H9 (cell line): Measurements from ENCODE around the gene STOX2. TPM values are rescaled to one million over a fixed set of nuclear protein-coding genes. Genes with fewer than 3 reads are reported as not detected.

Experiments
- DNase-seq: peaks from one replicate; pipeline ENCODE4 v3.0.0-alpha.2; 2017
- H2AFZ ChIP-seq: one replicate; pipeline ENCODE4 v1.6.1; 2013; ENCODE audit warnings: mild to moderate bottlenecking, low read length, control low read depth, moderate library complexity
- H2AK5ac ChIP-seq: 2 replicates; pipeline ENCODE4 v1.6.1; 2013; ENCODE audit warnings: low read length, control low read depth, mixed read lengths; ENCODE audit not compliant: insufficient read length
- H2BK120ac ChIP-seq: one replicate; pipeline ENCODE4 v1.6.1; 2013; ENCODE audit warnings: low read depth, mild to moderate bottlenecking, low read length, control low read depth, inconsistent platforms; ENCODE audit not compliant: poor library complexity, severe bottlenecking
- H2BK12ac ChIP-seq: 2 replicates; pipeline ENCODE4 v1.6.1; 2013; ENCODE audit warnings: low read length, control low read depth, mixed read lengths, low read depth; ENCODE audit not compliant: insufficient read length
- H2BK15ac ChIP-seq: 2 replicates; pipeline ENCODE4 v1.6.1; 2013; ENCODE audit warnings: low read depth, low read length, control low read depth
- H2BK20ac ChIP-seq: one replicate; pipeline ENCODE4 v1.6.1; 2013; ENCODE audit warnings: low read depth, mild to moderate bottlenecking, low read length, control low read depth, inconsistent platforms; ENCODE audit not compliant: poor library complexity, severe bottlenecking
- H2BK5ac ChIP-seq: 2 replicates; pipeline ENCODE4 v1.6.1; 2013; ENCODE audit warnings: low read length, control low read depth, mixed read lengths; ENCODE audit not compliant: insufficient read length
- H3K14ac ChIP-seq: 2 replicates; pipeline ENCODE4 v1.6.1; 2013; ENCODE audit warnings: low read length, control low read depth; ENCODE audit not compliant: insufficient read depth
- H3K18ac ChIP-seq: 2 replicates; pipeline ENCODE4 v1.6.1; 2013; ENCODE audit warnings: low read depth, mild to moderate bottlenecking, mixed read lengths, low read length, control low read depth; ENCODE audit not compliant: insufficient read length
- H3K23ac ChIP-seq: 2 replicates; pipeline ENCODE4 v1.6.1; 2013; ENCODE audit warnings: low read length, control low read depth, mixed read lengths, low read depth; ENCODE audit not compliant: insufficient read length
- H3K23me2 ChIP-seq: 2 replicates; pipeline ENCODE4 v1.6.1; 2013; ENCODE audit warnings: low read depth, mild to moderate bottlenecking, mixed read lengths, low read length, control low read depth; ENCODE audit not compliant: insufficient read length, poor library complexity, severe bottlenecking
- H3K27ac ChIP-seq: 2 replicates; pipeline ENCODE4 v1.5.1; 2013; ENCODE audit warnings: low read length, control low read depth, mixed read lengths, low read depth; ENCODE audit not compliant: insufficient read length
- H3K27me3 ChIP-seq: 2 replicates; pipeline ENCODE4 v1.6.1; 2013; ENCODE audit warnings: low read length, control low read depth, inconsistent platforms; ENCODE audit not compliant: insufficient read depth
- H3K4ac ChIP-seq: 2 replicates; pipeline ENCODE4 v1.6.1; 2013; ENCODE audit warnings: low read depth, mild to moderate bottlenecking, control low read depth, inconsistent platforms, low read length, moderate library complexity
- H3K4me1 ChIP-seq: 2 replicates; pipeline ENCODE4 v1.6.1; 2013; ENCODE audit warnings: low read length, control low read depth, inconsistent platforms; ENCODE audit not compliant: insufficient read depth
- H3K4me2 ChIP-seq: 2 replicates; pipeline ENCODE4 v1.6.1; 2013; ENCODE audit warnings: low read length, control low read depth, mixed read lengths; ENCODE audit not compliant: insufficient read length, insufficient read depth
- H3K56ac ChIP-seq: 2 replicates; pipeline ENCODE4 v1.6.1; 2013; ENCODE audit warnings: low read depth, mild to moderate bottlenecking, mixed read lengths, low read length, control low read depth; ENCODE audit not compliant: insufficient read length
- H3K79me1 ChIP-seq: 2 replicates; pipeline ENCODE4 v1.6.1; 2013; ENCODE audit warnings: low read depth, mild to moderate bottlenecking, moderate library complexity, low read length, control low read depth, inconsistent platforms; ENCODE audit not compliant: insufficient read depth, poor library complexity, severe bottlenecking
- H3K79me2 ChIP-seq: 2 replicates; pipeline ENCODE4 v1.6.1; 2013; ENCODE audit warnings: low read length, control low read depth, inconsistent platforms; ENCODE audit not compliant: insufficient read depth
- H3K9ac ChIP-seq: 2 replicates; pipeline ENCODE4 v1.6.1; 2013; ENCODE audit warnings: low read length, control low read depth, mixed read lengths; ENCODE audit not compliant: insufficient read length; ENCODE audit errors: extremely low read depth
- H3K9me3 ChIP-seq: one replicate; pipeline ENCODE4 v1.6.1; 2013; ENCODE audit warnings: low read depth, low read length, inconsistent platforms; ENCODE audit not compliant: control insufficient read depth
- H3T11ph ChIP-seq: one replicate; pipeline ENCODE4 v1.6.1; 2013; ENCODE audit warnings: mild to moderate bottlenecking, low read length, control low read depth, inconsistent platforms
- H4K20me1 ChIP-seq: one replicate; pipeline ENCODE4 v1.6.1; 2013; ENCODE audit not compliant: control insufficient read depth, insufficient read length, insufficient read depth
- H4K5ac ChIP-seq: 2 replicates; pipeline ENCODE4 v1.6.1; 2013; ENCODE audit warnings: low read depth, mild to moderate bottlenecking, mixed read lengths, low read length, control low read depth; ENCODE audit not compliant: insufficient read length
- H4K8ac ChIP-seq: replicated peaks from 2 replicates; pipeline ENCODE4 v1.6.1; 2013; ENCODE audit warnings: low read length, control low read depth, mixed read lengths, low read depth; ENCODE audit not compliant: insufficient read length
- H4K91ac ChIP-seq: 2 replicates; pipeline ENCODE4 v1.6.1; 2013; ENCODE audit warnings: low read depth, mild to moderate bottlenecking, moderate library complexity, mixed read lengths, low read length, control low read depth; ENCODE audit not compliant: insufficient read length
- H3K27ac Mint-ChIP-seq, 3 experiments: 2 replicates in 2 of 3; 3 replicates in 1 of 3; pipeline ENCODE4 v1.8.0; 2020 to 2021; ENCODE audit warnings: mixed read lengths in 3 of 3, mild to moderate bottlenecking in 1 of 3, moderate library complexity in 1 of 3
- H3K27me3 Mint-ChIP-seq: 2 replicates; pipeline ENCODE4 v1.8.0; 2021; ENCODE audit warnings: low read depth, mild to moderate bottlenecking, moderate library complexity, mixed read lengths
- H3K36me3 Mint-ChIP-seq, 3 experiments: 2 replicates in 2 of 3; 3 replicates in 1 of 3; pipeline ENCODE4 v1.8.0; 2020 to 2021; ENCODE audit warnings: low read depth in 3 of 3, mixed read lengths in 3 of 3; ENCODE audit not compliant: insufficient read depth in 1 of 3
- H3K4me1 Mint-ChIP-seq, 2 experiments: 2 replicates each; pipeline ENCODE4 v1.8.0; 2020; ENCODE audit warnings: mixed read lengths in 2 of 2
- H3K4me3 Mint-ChIP-seq, 2 experiments: 2 replicates in 1 of 2; 3 replicates in 1 of 2; pipeline ENCODE4 v1.8.0; 2020 to 2021; ENCODE audit warnings: mild to moderate bottlenecking in 2 of 2, mixed read lengths in 2 of 2, moderate library complexity in 1 of 2
- H3K9me3 Mint-ChIP-seq, 2 experiments: 2 replicates in 1 of 2; 3 replicates in 1 of 2; pipeline ENCODE4 v1.8.0; 2020; ENCODE audit warnings: mild to moderate bottlenecking in 2 of 2, mixed read lengths in 2 of 2, moderate library complexity in 1 of 2
- WGBS: extraction: QIAGEN DNeasy Blood & Tissue Kit; methylation state at CpG from one replicate; pipeline ENCODE4 v1.1.7; 2013; ENCODE audit warnings: missing lambda C conversion rate, low lambda C conversion rate, mixed read lengths; ENCODE audit not compliant: insufficient read length; ENCODE audit errors: extremely low coverage; 5-methylcytosine and 5-hydroxymethylcytosine counted together
- total RNA-seq: library from RNA; stranded (reverse); gene quantifications from 2 replicates; pipeline ENCODE4 v1.2.1, GENCODE V29; 2021
- TF ChIP-seq, protein P1 (sequence below): fragments of 200-600 bp; sonication (generic); conservative IDR thresholded peaks from 3 replicates; pipeline ENCODE4 v1.8.0; 2021; ENCODE audit warnings: antibody characterized with exemption, mild to moderate bottlenecking

STOX2 gene
- total RNA-seq, 1 experiment from 2014 or later, result 28.2 TPM

DNA sequence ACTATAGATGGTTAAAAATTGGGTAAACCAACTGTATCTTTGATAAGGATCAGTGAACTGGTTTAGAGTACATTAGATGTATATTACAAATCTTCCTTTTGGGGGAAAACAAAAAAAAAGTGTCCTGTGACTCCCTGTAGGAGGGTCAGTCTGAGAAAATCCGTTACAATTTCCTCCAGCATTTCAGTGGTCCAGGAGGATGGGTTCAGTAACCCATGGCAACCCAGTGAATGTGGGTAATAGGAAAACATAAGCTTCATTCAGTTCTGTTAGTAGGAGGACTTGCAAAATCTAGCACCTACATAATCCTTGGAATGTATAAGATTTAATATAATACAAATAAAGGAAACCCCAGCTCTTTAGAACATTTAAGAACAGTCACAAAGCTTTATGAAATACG is 16.2 kb downstream of the STOX2 start:
- no peaks in the 10 kb centered on the region for H4K20me1 ChIP-seq
- peaks cover 4 to 10% (median 9%) of the 10 kb centered on the region in 3 experiments; a peak in 6 of 7 replicates for H3K36me3 Mint-ChIP-seq
- H2BK20ac ChIP-seq, result no peak overlapping the region

More for the DNA sequence above, 16.2 kb downstream of the STOX2 start:
- H3K79me1 ChIP-seq, result peaks cover 2% of the 10 kb centered on the region
- no peak overlapping the region for H3T11ph ChIP-seq
- no peak overlapping the region for H3K56ac ChIP-seq
- no peak overlapping the region for H2BK120ac ChIP-seq
- Mint-ChIP-seq H3K4me1 (peaks cover 20 to 23% of the 10 kb centered on the region in 2 experiments), H3K27me3 (no peaks in the 10 kb centered on the region), H3K4me3 (no peak overlapping the region), H3K9me3 (no peaks in the 10 kb centered on the region), H3K27ac (no peak overlapping the region)
- no peak overlapping the region for H3K18ac ChIP-seq
- DNase-seq, result no peak
- H4K8ac ChIP-seq, result no peak overlapping the region
- H3K23ac ChIP-seq, result no peak overlapping the region
- H3K79me2 ChIP-seq, result peaks cover 14% of the 10 kb centered on the region; the same call in 1 of the 2 replicates
- no peaks in the 10 kb centered on the region for H3K23me2 ChIP-seq
- TF ChIP-seq, protein P1, sequence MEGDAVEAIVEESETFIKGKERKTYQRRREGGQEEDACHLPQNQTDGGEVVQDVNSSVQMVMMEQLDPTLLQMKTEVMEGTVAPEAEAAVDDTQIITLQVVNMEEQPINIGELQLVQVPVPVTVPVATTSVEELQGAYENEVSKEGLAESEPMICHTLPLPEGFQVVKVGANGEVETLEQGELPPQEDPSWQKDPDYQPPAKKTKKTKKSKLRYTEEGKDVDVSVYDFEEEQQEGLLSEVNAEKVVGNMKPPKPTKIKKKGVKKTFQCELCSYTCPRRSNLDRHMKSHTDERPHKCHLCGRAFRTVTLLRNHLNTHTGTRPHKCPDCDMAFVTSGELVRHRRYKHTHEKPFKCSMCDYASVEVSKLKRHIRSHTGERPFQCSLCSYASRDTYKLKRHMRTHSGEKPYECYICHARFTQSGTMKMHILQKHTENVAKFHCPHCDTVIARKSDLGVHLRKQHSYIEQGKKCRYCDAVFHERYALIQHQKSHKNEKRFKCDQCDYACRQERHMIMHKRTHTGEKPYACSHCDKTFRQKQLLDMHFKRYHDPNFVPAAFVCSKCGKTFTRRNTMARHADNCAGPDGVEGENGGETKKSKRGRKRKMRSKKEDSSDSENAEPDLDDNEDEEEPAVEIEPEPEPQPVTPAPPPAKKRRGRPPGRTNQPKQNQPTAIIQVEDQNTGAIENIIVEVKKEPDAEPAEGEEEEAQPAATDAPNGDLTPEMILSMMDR, result no peak
- H3K27me3 ChIP-seq, result no peaks in the 10 kb centered on the region
- H3K27ac ChIP-seq, result no peak overlapping the region
- H2AFZ ChIP-seq, result no peak overlapping the region
- no peak overlapping the region for H3K4ac ChIP-seq
- peaks cover 4% of the 10 kb centered on the region; the same call in 1 of the 2 replicates for H3K4me1 ChIP-seq
- H3K4me2 ChIP-seq, result no peak overlapping the region
- H4K91ac ChIP-seq, result no peak overlapping the region
- H2BK12ac ChIP-seq, result no peak overlapping the region
- H2BK15ac ChIP-seq, result no peak overlapping the region
- no peaks in the 10 kb centered on the region for H3K9me3 ChIP-seq
- H3K14ac ChIP-seq, result no peak overlapping the region
- no peak overlapping the region for H3K9ac ChIP-seq
- H2AK5ac ChIP-seq, result no peak overlapping the region
- no CpG with 5 or more reads among the region's 2 CpGs for WGBS
- no peak overlapping the region for H2BK5ac ChIP-seq
- no peak overlapping the region for H4K5ac ChIP-seq
